Activated naive CD8-positive, alpha-beta T cell treated with anti-CD3 and anti-CD28 coated beads, Interleukin-2, amount 10 ng/mL, durations not matched to agents 7 days and 5 days (primary cell): ENCODE measurements around the gene RPUSD4. TPM values are rescaled to one million over a fixed set of nuclear protein-coding genes. Genes with fewer than 3 reads are reported as not detected.

Experiments
- ATAC-seq: fragments of 150-1000 bp; cut with Tn5 transposase; one replicate; pipeline ENCODE4 v1.10.0; 2021; ENCODE audit warnings: low read depth, moderate library complexity
- POLR2A ChIA-PET: fragments of 350-600 bp; sonication (Branson Sonifier 250); formaldehyde crosslinking; loops from one replicate; lab custom pipeline; 2021; ENCODE audit warnings: antibody characterized with exemption; lab: Charles Lee
- DNase-seq: peaks from one replicate; pipeline ENCODE4 v3.0.0; 2021
- H3K27ac Mint-ChIP-seq: one replicate; pipeline ENCODE4 v1.8.0; 2022; ENCODE audit warnings: mild to moderate bottlenecking, mixed read lengths
- H3K27me3 Mint-ChIP-seq: one replicate; pipeline ENCODE4 v1.8.0; 2022; ENCODE audit warnings: mild to moderate bottlenecking, moderate library complexity, mixed read lengths
- H3K36me3 Mint-ChIP-seq: one replicate; pipeline ENCODE4 v1.8.0; 2021; ENCODE audit warnings: mild to moderate bottlenecking, mixed read lengths
- H3K4me1 Mint-ChIP-seq: one replicate; pipeline ENCODE4 v1.8.0; 2021; ENCODE audit warnings: mixed read lengths
- H3K4me3 Mint-ChIP-seq: one replicate; pipeline ENCODE4 v1.8.0; 2022; ENCODE audit warnings: mild to moderate bottlenecking, moderate library complexity, mixed read lengths
- H3K9me3 Mint-ChIP-seq: one replicate; pipeline ENCODE4 v1.8.0; 2021; ENCODE audit warnings: mixed read lengths
- total RNA-seq, 2 experiments: library from RNA; stranded (reverse); gene quantifications; one replicate each; pipeline ENCODE4 v1.2.3, GENCODE V29; 2021

RPUSD4 gene
- total RNA-seq, 2 experiments from 2014 or later, result 31.6 to 33.8 TPM

DNA sequence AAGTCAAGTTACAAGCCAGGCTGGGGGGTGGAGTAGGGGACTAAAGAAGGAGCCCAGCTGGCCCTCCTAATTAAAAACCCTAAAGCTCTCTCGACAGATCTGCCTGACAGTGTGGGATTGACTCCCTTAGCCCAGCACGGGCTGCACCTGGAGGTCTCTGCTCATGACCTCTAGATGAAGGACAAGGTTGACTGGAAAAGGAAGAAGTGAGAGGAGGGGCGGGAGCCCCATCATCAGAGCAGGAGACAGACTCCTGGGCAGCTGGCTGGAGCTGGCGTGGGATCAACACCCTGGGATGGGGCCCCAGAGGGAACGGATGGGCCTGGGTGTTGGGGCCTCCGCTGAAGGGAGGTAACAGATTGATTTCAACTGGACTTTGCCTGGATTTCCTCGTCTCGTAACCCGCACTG, 46.1 kb downstream of the RPUSD4 start:
- POLR2A ChIA-PET, result no interaction called here

DNA sequence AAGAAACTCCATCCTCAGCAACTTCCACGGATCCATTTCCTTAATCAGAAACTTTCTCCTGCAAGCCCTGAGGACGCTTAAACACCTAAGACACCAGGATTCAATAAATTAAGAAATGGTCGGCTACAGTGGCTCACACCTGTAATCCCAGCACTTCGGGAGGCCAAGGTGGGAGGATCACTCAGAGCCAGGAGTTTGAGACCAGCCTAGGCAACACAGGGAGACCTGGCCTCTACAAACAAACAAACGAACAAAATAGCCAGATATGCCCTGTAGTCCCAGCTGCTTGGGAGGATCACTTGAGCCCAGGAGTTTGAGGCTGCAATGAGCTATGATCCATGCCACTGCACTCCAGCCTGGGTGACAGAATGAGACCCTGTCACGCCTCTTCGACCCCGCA, 46.7 kb downstream of the RPUSD4 start:
- POLR2A ChIA-PET, result no interaction called here
- H3K27ac Mint-ChIP-seq, result no peak overlapping the region
- H3K4me3 Mint-ChIP-seq, result no peak overlapping the region
- DNase-seq (no peak), ATAC-seq (no peak)
- no peaks in the 10 kb centered on the region for H3K36me3 Mint-ChIP-seq
- H3K9me3 Mint-ChIP-seq, result no peaks in the 10 kb centered on the region
- H3K27me3 Mint-ChIP-seq, result peaks cover 33% of the 10 kb centered on the region
- peaks cover 10% of the 10 kb centered on the region for H3K4me1 Mint-ChIP-seq

More for the DNA sequence above, 46.1 kb downstream of the RPUSD4 start:
- Mint-ChIP-seq H3K4me1 (peaks cover 10% of the 10 kb centered on the region), H3K27me3 (peaks cover 34% of the 10 kb centered on the region), H3K4me3 (no peak overlapping the region), H3K36me3 (no peaks in the 10 kb centered on the region), H3K27ac (no peak overlapping the region), H3K9me3 (no peaks in the 10 kb centered on the region)
- ATAC-seq (no peak), DNase-seq (no peak)

DNA sequence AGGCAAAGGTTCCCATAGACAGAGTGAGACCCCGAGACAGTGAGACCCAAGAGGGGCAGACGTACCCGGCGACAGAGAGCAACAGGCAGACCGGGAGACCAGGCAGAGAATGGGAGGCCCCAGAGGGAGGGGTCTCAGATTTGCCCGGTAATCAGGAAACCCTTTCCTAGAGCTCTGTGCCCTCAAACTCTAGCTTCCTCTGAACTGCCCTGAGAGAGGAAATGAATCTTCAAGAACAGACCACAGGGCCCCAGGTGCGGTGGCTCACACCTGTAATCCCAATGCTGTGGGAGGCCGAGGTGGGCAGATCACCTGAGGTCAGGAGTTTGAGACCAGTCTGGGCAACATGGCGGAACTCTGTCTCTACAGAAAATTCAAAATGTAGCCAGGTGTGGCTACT, 47.7 kb downstream of the RPUSD4 start:
- ATAC-seq (no peak), DNase-seq (no peak)
- POLR2A ChIA-PET, result interaction anchor here (1.0 kb wide), 1 partner anchor 261 kb away, joined by 3 read pairs; the partner anchor contains the start of gene PUS3
- peaks cover 29% of the 10 kb centered on the region for H3K27me3 Mint-ChIP-seq
- H3K4me3 Mint-ChIP-seq, result peak overlapping the region; percentile 9
- H3K27ac Mint-ChIP-seq, result peak overlapping the region; percentile 58
- no peaks in the 10 kb centered on the region for H3K9me3 Mint-ChIP-seq
- H3K36me3 Mint-ChIP-seq, result no peaks in the 10 kb centered on the region
- peaks cover 10% of the 10 kb centered on the region for H3K4me1 Mint-ChIP-seq

DNA sequence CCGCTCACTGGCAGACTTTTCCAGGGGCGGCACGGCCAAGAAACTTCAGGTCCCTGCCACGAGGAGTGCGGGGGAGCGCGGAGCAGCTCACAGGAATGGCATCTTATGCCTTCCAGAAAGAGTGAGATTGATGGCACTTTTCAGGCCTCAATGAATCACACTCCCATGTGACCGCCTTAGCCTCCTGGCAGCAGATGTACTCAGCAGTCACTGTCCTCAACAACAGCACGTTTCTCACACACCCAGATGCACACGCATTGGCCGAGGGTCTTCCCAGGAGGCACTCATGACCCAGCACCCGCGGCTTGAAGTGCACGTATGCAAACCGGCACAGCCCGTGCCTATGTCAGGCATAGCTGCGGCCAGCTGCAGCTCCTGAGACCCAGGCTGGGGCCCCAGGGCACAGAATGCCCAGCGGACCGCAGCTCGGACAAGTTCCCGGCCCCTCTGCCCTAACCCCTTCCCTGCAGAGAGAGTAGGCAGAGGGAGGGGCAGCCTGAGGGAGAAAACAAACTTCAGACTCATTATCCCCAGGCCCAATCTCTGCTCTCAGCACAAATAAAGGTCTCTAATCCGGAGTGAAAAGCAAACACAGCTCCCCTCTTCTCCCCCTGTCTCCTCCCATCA, 48.3 kb downstream of the RPUSD4 start:
- no peak for ATAC-seq
- H3K36me3 Mint-ChIP-seq, result no peaks in the 10 kb centered on the region
- DNase-seq, result no peak
- no peaks in the 10 kb centered on the region for H3K9me3 Mint-ChIP-seq
- H3K27me3 Mint-ChIP-seq, result peaks cover 24% of the 10 kb centered on the region
- POLR2A ChIA-PET, result interaction anchor here (1.0 kb wide), 1 partner anchor 260 kb away, joined by 3 read pairs; the partner anchor contains the start of gene PUS3
- peak overlapping the region; percentile 9 for H3K4me3 Mint-ChIP-seq
- peaks cover 10% of the 10 kb centered on the region for H3K4me1 Mint-ChIP-seq
- H3K27ac Mint-ChIP-seq, result peak overlapping the region; percentile 58

DNA sequence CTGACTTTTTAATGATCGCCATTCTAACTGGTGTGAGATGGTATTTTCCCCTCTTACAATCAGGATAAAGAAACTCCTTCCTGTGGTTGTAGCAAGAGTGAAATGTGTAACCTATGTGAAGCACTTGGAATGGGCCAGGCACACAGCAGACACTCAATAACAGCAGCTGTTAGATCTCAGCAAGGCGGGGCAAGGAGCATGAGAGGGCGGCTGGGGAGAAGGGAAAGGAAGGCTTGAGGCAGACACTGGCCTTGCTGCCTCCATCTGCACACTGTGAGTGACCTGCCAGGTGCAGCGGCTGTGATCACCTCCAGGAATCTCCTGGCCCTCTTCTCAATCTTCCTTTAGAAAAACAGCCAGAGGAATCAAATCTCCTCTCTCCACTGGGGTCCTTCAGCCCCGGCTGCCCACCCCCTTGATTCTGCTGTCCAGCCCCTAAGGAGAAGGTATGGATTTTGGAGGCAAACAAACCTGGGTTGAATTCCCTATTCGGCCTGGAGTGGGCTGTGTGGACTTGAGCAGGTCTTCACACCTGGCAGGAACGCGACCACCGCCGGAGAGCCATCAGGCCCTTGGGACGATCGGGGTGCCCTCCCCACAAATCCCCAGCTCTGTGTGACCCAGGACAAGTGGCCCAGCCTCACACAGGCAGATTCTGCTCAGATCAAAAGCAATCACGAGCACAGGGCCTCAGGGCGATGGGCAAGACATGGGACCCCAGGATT, 49.0 kb downstream of the RPUSD4 start:
- POLR2A ChIA-PET, result no interaction called here
- Mint-ChIP-seq H3K9me3 (no peaks in the 10 kb centered on the region), H3K27me3 (peaks cover 22% of the 10 kb centered on the region), H3K27ac (no peak overlapping the region), H3K4me1 (peaks cover 10% of the 10 kb centered on the region), H3K4me3 (no peak overlapping the region), H3K36me3 (no peaks in the 10 kb centered on the region)
- no peak for ATAC-seq
- no peak for DNase-seq

DNA sequence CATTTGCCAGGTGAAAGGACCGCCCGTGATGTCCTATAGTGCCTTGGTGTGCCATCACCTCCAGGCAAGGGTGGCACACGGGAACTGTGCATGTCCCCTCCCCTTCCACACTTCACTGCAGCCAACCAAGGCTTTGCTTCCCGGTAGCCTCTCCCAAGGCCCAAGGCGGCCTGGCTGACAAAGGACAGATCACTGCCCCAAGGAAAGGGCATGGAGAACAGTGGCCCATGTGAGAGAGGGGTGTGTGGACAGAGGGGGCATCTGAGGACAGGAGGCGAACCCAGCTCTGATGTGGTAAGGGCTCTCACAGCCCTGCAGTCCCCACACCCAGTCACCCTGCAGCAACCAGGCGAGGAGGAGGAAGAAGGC, 50.4 kb downstream of the RPUSD4 start:
- H3K27me3 Mint-ChIP-seq, result peaks cover 13% of the 10 kb centered on the region
- no peaks in the 10 kb centered on the region for H3K9me3 Mint-ChIP-seq
- H3K4me1 Mint-ChIP-seq, result peaks cover 10% of the 10 kb centered on the region
- POLR2A ChIA-PET, result interaction anchor here (0.6 kb wide), 1 partner anchor 594 kb away, joined by 5 read pairs; no protein-coding TSS in a partner anchor
- no peak overlapping the region for H3K27ac Mint-ChIP-seq
- ATAC-seq, result no peak
- no peak overlapping the region for H3K4me3 Mint-ChIP-seq
- DNase-seq, result no peak
- H3K36me3 Mint-ChIP-seq, result no peaks in the 10 kb centered on the region

DNA sequence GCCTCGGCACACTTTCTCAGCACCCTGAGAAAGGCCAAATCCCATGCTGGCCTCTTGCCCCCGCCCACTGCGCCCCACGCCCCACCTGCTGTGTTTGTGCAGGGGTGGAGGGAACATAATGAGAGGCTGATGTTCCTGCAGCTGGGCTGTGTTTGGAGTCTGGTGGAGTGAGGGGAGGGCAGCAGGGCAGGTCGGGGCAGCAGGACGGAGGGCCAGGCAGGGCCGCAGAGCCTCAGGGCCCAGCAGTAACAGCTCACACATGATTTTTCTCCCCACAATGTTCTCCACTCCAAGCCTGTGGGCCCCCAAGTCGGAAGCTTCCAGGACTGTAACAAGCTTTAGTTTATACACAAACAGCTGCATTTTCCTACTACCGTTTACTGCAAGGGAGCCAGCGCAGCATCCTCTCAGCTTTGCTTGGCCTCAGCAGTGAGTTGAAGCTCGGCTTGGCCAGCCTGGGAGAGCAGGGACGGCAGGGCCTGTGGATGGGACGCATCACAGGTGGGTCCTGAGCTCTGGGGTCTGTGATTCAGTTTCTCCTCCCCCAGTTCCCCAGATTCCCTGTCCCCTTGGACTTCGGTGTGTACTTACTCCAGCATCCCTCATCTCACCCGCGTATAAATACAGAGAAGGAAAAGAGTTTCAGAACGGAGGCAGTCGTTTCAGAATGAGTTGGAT, 51.0 kb downstream of the RPUSD4 start:
- no peak overlapping the region for H3K4me3 Mint-ChIP-seq
- H3K27ac Mint-ChIP-seq, result no peak overlapping the region
- H3K9me3 Mint-ChIP-seq, result no peaks in the 10 kb centered on the region
- no peaks in the 10 kb centered on the region for H3K36me3 Mint-ChIP-seq
- no peak for DNase-seq
- peaks cover 10% of the 10 kb centered on the region for H3K4me1 Mint-ChIP-seq
- POLR2A ChIA-PET, result interaction anchor here (0.6 kb wide), 1 partner anchor 595 kb away, joined by 5 read pairs; no protein-coding TSS in a partner anchor
- ATAC-seq, result no peak
- H3K27me3 Mint-ChIP-seq, result peaks cover 14% of the 10 kb centered on the region

DNA sequence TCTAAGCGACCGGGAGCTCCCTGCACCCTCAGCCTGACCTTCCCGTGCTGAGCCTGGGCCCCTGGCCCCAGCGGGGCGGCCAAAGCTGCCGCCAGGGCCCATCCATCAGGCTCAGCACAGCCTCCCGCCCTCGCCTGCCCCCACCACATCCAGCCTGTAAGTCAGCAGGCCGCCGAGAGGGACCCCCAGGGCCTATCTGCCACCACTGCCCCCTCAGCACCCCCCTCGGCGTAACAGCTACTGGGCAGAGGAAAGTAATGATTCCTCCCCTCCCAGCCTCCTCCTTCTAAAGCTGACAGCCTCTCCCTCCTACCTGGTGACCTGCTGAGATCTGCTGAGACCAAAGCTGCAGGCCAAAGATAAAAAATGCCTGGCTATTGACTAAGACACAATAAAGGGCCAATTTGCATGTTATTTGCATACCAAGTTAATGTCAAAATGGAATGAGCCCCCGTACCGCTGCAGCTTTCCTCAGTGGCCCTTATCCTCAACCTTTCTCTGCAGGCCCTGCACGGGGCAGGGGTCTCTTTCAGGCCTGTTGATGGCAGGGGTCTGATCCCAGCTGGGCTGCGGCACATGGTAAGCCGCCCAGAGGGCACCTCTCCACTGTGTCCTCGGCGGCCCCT, 51.6 kb downstream of the RPUSD4 start:
- ATAC-seq (no peak), DNase-seq (no peak)
- Mint-ChIP-seq H3K27ac (no peak overlapping the region), H3K27me3 (peaks cover 11% of the 10 kb centered on the region), H3K36me3 (no peaks in the 10 kb centered on the region), H3K9me3 (no peaks in the 10 kb centered on the region), H3K4me3 (no peak overlapping the region), H3K4me1 (peaks cover 10% of the 10 kb centered on the region)
- POLR2A ChIA-PET, result no interaction called here

DNA sequence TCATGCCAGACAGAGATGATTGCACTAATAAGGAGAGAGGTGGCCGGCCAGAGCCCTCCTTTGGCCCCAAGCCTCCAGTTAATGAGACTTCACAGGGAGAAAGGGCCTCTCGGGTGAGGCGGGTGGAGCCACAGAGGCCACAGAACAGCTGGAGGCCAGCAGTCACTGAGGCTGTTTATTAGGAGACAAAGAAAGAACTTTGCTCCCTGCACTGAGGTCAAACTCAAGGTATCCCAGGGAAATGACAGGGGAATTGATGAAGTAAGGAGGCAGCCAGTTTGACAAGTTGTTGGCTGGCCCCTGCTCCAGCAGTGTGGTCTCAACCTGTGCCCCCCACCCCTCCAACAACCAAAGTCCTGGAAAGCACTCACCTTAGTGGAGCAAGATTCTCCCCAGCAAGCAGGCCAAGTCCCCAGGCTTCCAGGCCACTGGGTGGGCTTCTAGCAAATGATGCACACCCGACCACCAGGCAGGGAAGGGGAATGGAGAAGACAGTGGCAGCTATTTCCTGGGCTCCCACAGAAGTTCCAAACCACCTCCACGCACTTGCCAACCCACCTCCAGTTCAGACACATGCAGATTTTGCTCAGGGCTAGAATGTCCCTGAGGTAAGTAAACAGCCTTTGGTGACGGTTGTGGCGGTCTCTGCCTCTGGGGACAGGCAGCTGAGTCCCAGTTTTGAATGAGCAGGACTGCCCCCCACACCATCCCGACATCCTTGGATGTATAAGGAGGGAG, 53.2 kb downstream of the RPUSD4 start:
- Mint-ChIP-seq H3K4me3 (no peak overlapping the region), H3K27me3 (peaks cover 8% of the 10 kb centered on the region), H3K4me1 (no peaks in the 10 kb centered on the region), H3K9me3 (no peaks in the 10 kb centered on the region), H3K36me3 (no peaks in the 10 kb centered on the region), H3K27ac (no peak overlapping the region)
- POLR2A ChIA-PET, result no interaction called here
- ATAC-seq, result no peak
- no peak for DNase-seq

DNA sequence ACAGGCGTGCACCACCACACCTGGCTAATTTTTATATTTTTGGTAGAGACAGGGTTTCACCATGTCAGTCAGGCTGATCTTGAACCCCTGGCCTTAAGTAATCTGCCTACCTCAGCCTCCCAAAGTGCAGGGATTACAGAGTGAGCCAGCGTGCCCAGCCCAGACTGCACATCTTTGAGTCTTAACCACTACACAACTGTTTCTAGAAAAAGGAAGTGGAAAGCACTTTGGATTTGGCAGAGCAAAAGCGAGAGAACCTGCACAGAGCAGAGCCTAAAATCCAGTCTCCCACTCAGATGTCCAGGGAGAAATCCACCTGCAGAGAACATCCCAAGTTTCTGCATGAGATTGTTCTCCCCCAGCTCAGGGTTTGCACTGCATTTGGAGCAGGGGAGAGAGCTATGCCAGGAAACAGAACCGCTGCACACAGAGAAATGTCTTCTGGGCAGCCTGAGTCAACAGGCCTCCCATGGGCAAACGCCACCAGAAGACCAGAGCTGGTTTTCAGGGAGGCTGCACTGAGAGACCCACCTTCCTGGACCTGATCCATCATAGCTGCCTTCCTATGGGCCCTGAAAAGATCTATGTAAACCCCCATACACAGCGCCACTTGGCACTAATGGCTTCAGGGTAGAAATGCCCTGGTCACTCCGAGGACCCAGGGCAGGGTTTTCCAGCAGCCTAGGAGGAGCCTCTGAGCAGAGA, 54.0 kb downstream of the RPUSD4 start:
- no peak overlapping the region for H3K27ac Mint-ChIP-seq
- no peaks in the 10 kb centered on the region for H3K36me3 Mint-ChIP-seq
- no peak overlapping the region for H3K4me3 Mint-ChIP-seq
- POLR2A ChIA-PET, result no interaction called here
- DNase-seq, result no peak
- no peak for ATAC-seq
- peaks cover 14% of the 10 kb centered on the region for H3K27me3 Mint-ChIP-seq
- no peaks in the 10 kb centered on the region for H3K9me3 Mint-ChIP-seq
- no peaks in the 10 kb centered on the region for H3K4me1 Mint-ChIP-seq

DNA sequence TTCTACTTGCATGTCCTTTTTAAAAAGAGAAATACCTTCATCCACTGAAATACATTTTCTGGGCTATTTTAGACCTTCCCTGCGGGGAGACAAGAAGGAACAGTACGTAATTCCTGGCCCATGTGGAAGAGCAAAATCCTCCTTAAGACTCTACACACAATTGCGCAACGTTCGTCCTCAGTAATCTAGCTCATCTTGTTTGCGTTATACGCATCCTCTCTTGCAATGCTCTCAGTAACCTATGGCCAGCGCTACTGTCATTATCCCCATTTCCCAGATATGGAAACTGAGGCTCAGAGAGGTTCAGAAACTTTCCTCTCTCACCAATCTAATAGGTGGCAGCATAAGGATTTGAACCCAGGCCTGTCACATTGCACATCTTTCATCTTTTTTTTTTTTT, 54.6 kb downstream of the RPUSD4 start:
- H3K27ac Mint-ChIP-seq, result no peak overlapping the region
- no peak overlapping the region for H3K4me3 Mint-ChIP-seq
- POLR2A ChIA-PET, result no interaction called here
- H3K4me1 Mint-ChIP-seq, result no peaks in the 10 kb centered on the region
- H3K9me3 Mint-ChIP-seq, result peaks cover 2% of the 10 kb centered on the region
- peaks cover 2% of the 10 kb centered on the region for H3K36me3 Mint-ChIP-seq
- peaks cover 15% of the 10 kb centered on the region for H3K27me3 Mint-ChIP-seq
- no peak for DNase-seq
- no peak for ATAC-seq

DNA sequence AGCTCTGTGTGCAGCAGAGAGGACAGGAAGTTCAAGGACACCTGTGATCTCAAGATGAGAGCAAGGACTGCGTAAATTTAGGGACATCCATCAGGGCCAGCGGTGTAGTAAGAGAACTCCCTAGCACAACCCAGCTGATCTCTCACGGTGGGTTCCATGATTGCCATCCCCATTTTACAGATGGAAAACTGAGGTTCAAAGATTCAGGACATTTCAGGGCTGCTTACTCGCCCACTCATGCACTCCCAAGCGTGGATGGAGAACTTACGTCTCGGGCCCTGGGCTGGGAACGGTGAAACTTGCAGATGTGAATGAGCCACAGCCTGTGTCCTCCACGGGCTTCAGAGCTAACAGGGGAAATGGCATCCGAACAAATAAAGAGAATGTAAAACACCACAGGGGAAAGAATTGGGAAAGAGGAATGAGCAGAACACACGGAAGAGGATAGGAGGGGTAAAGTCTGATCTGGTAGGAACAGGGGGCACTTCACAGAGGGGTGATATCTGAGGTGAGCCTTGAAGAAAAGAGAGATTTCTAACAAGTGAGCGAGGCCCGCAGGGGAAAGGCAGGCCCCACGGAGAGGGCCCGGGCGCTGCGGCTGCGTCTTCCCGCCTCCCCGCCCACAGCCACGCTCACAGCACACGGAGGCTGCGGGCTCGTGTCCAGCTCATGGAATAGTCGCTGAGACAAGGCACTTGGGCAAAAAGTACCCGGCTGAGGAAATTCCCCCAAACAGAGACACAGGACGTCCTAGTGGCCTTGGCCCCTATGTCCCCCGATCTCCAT, 55.9 kb downstream of the RPUSD4 start:
- DNase-seq, result no peak
- POLR2A ChIA-PET, result no interaction called here
- Mint-ChIP-seq H3K27ac (no peak overlapping the region), H3K36me3 (peaks cover 2% of the 10 kb centered on the region), H3K4me3 (no peak overlapping the region), H3K9me3 (peaks cover 2% of the 10 kb centered on the region), H3K4me1 (no peaks in the 10 kb centered on the region), H3K27me3 (peaks cover 15% of the 10 kb centered on the region)
- ATAC-seq, result no peak
